Fibroblast of pulmonary artery (primary cell): Measurements from ENCODE around the gene MTHFD1L.
A peak's percentile ranks its signal among the peaks of the same experiment; 100 is the strongest.

ENCODE experiments used
- DNase-seq: peaks from one replicate; pipeline ENCODE4 v3.0.0-alpha.2; 2010; ENCODE audit warnings: low read depth
- H3K4me3 ChIP-seq: replicated peaks from 2 replicates; pipeline ENCODE4 v1.5.1; 2011; ENCODE audit warnings: low read depth, mild to moderate bottlenecking, control low read depth, low read length, moderate library complexity
- TF ChIP-seq, protein P1 (sequence below): IDR thresholded peaks from 2 replicates; pipeline ENCODE4 v1.5.1; 2011; ENCODE audit warnings: mild to moderate bottlenecking, control low read depth, low read length, inconsistent platforms; ENCODE audit errors: missing control alignments

The MTHFD1L gene

GRCh38 chr6:151054306-151054705, 188.8 kb downstream of the MTHFD1L start:
- no peak overlapping the region for H3K4me3 ChIP-seq
- peak; percentile 82 for DNase-seq
- TF ChIP-seq, protein P1, sequence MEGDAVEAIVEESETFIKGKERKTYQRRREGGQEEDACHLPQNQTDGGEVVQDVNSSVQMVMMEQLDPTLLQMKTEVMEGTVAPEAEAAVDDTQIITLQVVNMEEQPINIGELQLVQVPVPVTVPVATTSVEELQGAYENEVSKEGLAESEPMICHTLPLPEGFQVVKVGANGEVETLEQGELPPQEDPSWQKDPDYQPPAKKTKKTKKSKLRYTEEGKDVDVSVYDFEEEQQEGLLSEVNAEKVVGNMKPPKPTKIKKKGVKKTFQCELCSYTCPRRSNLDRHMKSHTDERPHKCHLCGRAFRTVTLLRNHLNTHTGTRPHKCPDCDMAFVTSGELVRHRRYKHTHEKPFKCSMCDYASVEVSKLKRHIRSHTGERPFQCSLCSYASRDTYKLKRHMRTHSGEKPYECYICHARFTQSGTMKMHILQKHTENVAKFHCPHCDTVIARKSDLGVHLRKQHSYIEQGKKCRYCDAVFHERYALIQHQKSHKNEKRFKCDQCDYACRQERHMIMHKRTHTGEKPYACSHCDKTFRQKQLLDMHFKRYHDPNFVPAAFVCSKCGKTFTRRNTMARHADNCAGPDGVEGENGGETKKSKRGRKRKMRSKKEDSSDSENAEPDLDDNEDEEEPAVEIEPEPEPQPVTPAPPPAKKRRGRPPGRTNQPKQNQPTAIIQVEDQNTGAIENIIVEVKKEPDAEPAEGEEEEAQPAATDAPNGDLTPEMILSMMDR: no peak

GRCh38 chr6:151056230-151056907, 190.9 kb downstream of the MTHFD1L start:
- TF ChIP-seq, protein P1: no peak
- DNase-seq: no peak
- no peak overlapping the region for H3K4me3 ChIP-seq

DNA sequence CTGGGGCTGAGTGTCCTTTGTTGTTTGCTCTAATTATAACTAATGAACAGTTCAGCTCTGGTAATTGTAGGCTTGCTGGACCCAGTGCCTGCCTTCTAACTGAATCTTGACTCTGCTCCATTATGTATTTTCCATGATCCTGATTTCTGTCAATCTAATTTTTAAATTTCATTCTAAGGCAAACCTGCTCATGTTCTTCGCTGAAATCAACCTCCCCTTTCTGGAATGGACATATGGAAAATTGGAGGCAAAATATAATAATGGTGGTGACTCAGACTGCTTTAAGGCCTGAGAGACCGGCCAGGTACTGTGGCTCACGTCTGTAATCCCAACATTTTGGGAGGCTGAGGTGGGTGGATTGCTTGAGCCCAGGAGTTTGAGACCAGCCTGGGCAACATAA, 191.6 kb downstream of the MTHFD1L start:
- no peak for DNase-seq
- TF ChIP-seq, protein P1: no peak

GRCh38 chr6:151058021-151058733, 192.7 kb downstream of the MTHFD1L start:
- TF ChIP-seq, protein P1: no peak
- peak; percentile 49 for DNase-seq
- no peak overlapping the region for H3K4me3 ChIP-seq

More for the DNA sequence above, 191.6 kb downstream of the MTHFD1L start:
- H3K4me3 ChIP-seq: no peak overlapping the region

DNA sequence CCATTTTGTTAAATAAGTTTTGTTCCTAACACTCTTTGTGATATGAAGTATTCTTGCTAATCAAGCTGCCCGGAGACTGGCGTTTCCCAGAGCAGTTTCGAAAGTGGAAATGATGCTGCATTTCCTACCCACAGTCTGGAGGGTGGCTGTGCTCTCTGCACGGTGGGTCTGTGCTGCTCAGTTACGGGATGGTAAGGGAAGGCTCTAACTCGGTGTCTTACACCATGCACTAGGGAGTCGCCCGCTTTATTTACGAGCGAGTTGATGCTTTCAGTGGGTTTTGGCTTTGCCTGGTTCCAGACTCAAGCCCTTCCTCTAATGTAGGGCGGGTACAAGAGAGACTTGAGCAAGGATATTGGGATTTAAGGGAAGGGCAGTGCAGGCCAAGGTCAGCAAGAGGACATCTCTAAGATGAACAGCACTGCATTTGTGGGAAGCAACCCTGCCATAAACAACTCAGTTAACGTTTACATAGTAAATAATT, 194.2 kb downstream of the MTHFD1L start:
- peak; percentile 66 for DNase-seq
- TF ChIP-seq, protein P1: no peak
- H3K4me3 ChIP-seq: no peak overlapping the region

GRCh38 chr6:151060096-151060765, 194.7 kb downstream of the MTHFD1L start:
- TF ChIP-seq, protein P1: no peak
- DNase-seq: peak; percentile 86
- no peak overlapping the region for H3K4me3 ChIP-seq
